K562 (cell line): ENCODE results near the gene ADCY5. TPM values are rescaled to one million over a fixed set of nuclear protein-coding genes. Genes with fewer than 3 reads are reported as not detected.

Experiments used
- ATAC-seq: fragments of 200-7000 bp; cut with Tn5 transposase; 3 replicates; pipeline ENCODE4 v1.9.1; 2020; ENCODE audit warnings: moderate library complexity
- BruUV-seq: library from RNA; stranded (reverse); fragments of 400-500 nt; replicated peaks from 2 replicates; lab custom pipeline; 2021; lab: Mats Ljungman, UMichigan
- CTCF ChIA-PET: fragments of 300-600 bp; formaldehyde crosslinking; extraction: SDS; loops from one replicate; lab custom pipeline; 2021; ENCODE audit warnings: low intra/inter-chr PET ratio; lab: Yijun Ruan, JAX
- POLR2A ChIA-PET: fragments of 300-600, 350-650 bp; sonication (Branson Sonifier 250); formaldehyde crosslinking; extraction: SDS; loops from one replicate; lab custom pipeline; 2021; ENCODE audit warnings: antibody characterized with exemption, inconsistent platforms; lab: Yijun Ruan, JAX
- DNase-seq, 4 experiments: peaks; one replicate each; pipeline versions ENCODE4 v3.0.0 to v3.0.0-alpha.2; 2011 to 2018; ENCODE audit warnings: low spot score in 3 of 4, mixed read lengths in 3 of 4; ENCODE audit errors: extremely low read depth in 1 of 4
- FAIRE-seq: peaks from 2 replicates; lab custom pipeline; 2011; peaks lifted over from hg19 to GRCh38; lab: Jason Lieb, UNC
- H2AFZ ChIP-seq: 2 replicates; pipeline ENCODE4 v1.6.0; 2011; ENCODE audit warnings: low read depth, low read length, control low read depth, inconsistent platforms
- H3K27ac ChIP-seq: fragments of 200-600 bp; 3 replicates; pipeline ENCODE4 v1.8.0; 2011; ENCODE audit warnings: low read depth, mild to moderate bottlenecking, control low read depth, inconsistent platforms, low read length, moderate library complexity, mixed read lengths; ENCODE audit errors: extremely low read depth
- H3K27me3 ChIP-seq, 2 experiments: fragments of 300-600 bp in 1 of 2; 2 replicates in 1 of 2; 3 replicates in 1 of 2; pipeline versions ENCODE4 v1.6.0 to v1.8.0; 2011; ENCODE audit warnings: inconsistent platforms in 2 of 2, low read length in 2 of 2, mild to moderate bottlenecking in 1 of 2, mixed read lengths in 1 of 2, moderate library complexity in 1 of 2; ENCODE audit not compliant: control insufficient read depth in 2 of 2, insufficient read depth in 2 of 2
- H3K36me3 ChIP-seq: fragments of 300-600 bp; 3 replicates; pipeline ENCODE4 v1.8.0; 2011; ENCODE audit warnings: mild to moderate bottlenecking, low read length, inconsistent platforms; ENCODE audit not compliant: control insufficient read depth, insufficient read depth
- H3K4me1 ChIP-seq, 2 experiments: fragments of 200-600 bp in 1 of 2; replicated peaks in 1 of 2; 2 replicates in 1 of 2; 3 replicates in 1 of 2; pipeline versions ENCODE4 v1.5.1 to v1.8.0; 2011; ENCODE audit warnings: inconsistent platforms in 2 of 2, low read length in 2 of 2, mild to moderate bottlenecking in 1 of 2, mixed read lengths in 1 of 2, moderate library complexity in 1 of 2; ENCODE audit not compliant: control insufficient read depth in 2 of 2, insufficient read depth in 2 of 2
- H3K4me2 ChIP-seq: 2 replicates; pipeline ENCODE4 v1.6.1; 2011; ENCODE audit warnings: low read length, control low read depth, inconsistent platforms, mixed read lengths; ENCODE audit not compliant: insufficient read depth
- H3K4me3 ChIP-seq: fragments of 200-600 bp; sonication (generic), shearing (Covaris generic); 2 replicates; pipeline ENCODE4 v1.5.1; 2016; ENCODE audit warnings: control low read depth, inconsistent platforms
- H3K79me2 ChIP-seq: fragments of 200-600 bp; 3 replicates; pipeline ENCODE4 v1.8.0; 2011; ENCODE audit warnings: low read length, inconsistent platforms; ENCODE audit not compliant: control insufficient read depth, insufficient read depth
- H3K9ac ChIP-seq, 2 experiments: 2 replicates each; pipeline versions ENCODE4 v1.6.0 to v1.6.1; 2011; ENCODE audit warnings: low read depth in 2 of 2, low read length in 2 of 2, control low read depth in 1 of 2, inconsistent platforms in 1 of 2, mild to moderate bottlenecking in 1 of 2, mixed read lengths in 1 of 2; ENCODE audit not compliant: insufficient read depth in 1 of 2
- H3K9me1 ChIP-seq: one replicate; pipeline ENCODE4 v1.6.0; 2011; ENCODE audit warnings: inconsistent platforms, mild to moderate bottlenecking, low read length, moderate library complexity; ENCODE audit not compliant: control insufficient read depth, insufficient read depth
- H3K9me3 ChIP-seq: replicated peaks from 2 replicates; pipeline ENCODE4 v1.5.1; 2011; ENCODE audit warnings: low read depth, low read length, inconsistent platforms; ENCODE audit not compliant: control insufficient read depth, insufficient read depth
- H4K20me1 ChIP-seq: replicated peaks from 2 replicates; pipeline ENCODE4 v1.6.1; 2011; ENCODE audit warnings: low read length, inconsistent platforms, mixed read lengths; ENCODE audit not compliant: control insufficient read depth, insufficient read depth
- DMBX1 ChIP-seq: fragments of 250-450 bp; sonication (Bioruptor Pico); IDR thresholded peaks from 2 replicates; pipeline ENCODE4 v1.8.0; 2022; ENCODE audit warnings: inconsistent platforms, mild to moderate bottlenecking, moderate library complexity, borderline replicate concordance
- HIVEP1 ChIP-seq: fragments of 250-450 bp; sonication (Bioruptor Pico); IDR thresholded peaks from 2 replicates; pipeline ENCODE4 v1.4.0; 2020; ENCODE audit warnings: mild to moderate bottlenecking
- MECOM ChIP-seq: fragments of 250-450 bp; sonication (Bioruptor Pico); IDR thresholded peaks from 2 replicates; pipeline ENCODE4 v1.8.0; 2022; ENCODE audit warnings: inconsistent platforms
- NRF1 ChIP-seq, 2 experiments: fragments of 450-650 bp; IDR thresholded peaks in 1 of 2; conservative IDR thresholded peaks in 1 of 2; 2 replicates each; pipeline ENCODE4 v1.6.1; 2014; ENCODE audit warnings: mild to moderate bottlenecking in 2 of 2
- ZKSCAN8 ChIP-seq: fragments of 200-800 bp; sonication (Bioruptor generic); IDR thresholded peaks from 2 replicates; pipeline ENCODE4 v1.6.1; 2016; ENCODE audit warnings: missing genetic modification characterization, missing compliant biosample characterization
- ZNF778 ChIP-seq: fragments of 450-650 bp; formaldehyde crosslinking; IDR thresholded peaks from 2 replicates; pipeline ENCODE4 v1.4.0; 2020; ENCODE audit warnings: mild to moderate bottlenecking, moderate library complexity
- WGBS: fragments of 100-300 bp; shearing (Covaris generic); methylation state at CpG from one replicate; pipeline ENCODE4 v1.1.6; 2016; ENCODE audit warnings: low coverage, mixed read lengths; ENCODE audit not compliant: insufficient coverage; ENCODE audit errors: missing lambda C conversion rate; 5-methylcytosine and 5-hydroxymethylcytosine counted together
- in situ Hi-C: fragments of 300-500 bp; cut with MboI; formaldehyde crosslinking; loops from 4 replicates; pipeline ENCODE4 v1.15.0; 2018; ENCODE audit warnings: inconsistent platforms, mixed read lengths
- intact Hi-C: fragments of 100-400 bp; cut with micrococcal nuclease; formaldehyde crosslinking; loops from 2 replicates; pipeline ENCODE4 v1.14.2; 2022
- polyA plus RNA-seq, 8 experiments: library from polyadenylated mRNA; depleted of rRNA in 4 of 8; stranded (reverse) in 5 of 8; unstranded in 3 of 8; fragments of >200 nt; fragmentation: Nextera tagmentation in 2 of 8; fragmentation: Illumina TruSeq in 1 of 8; extraction: Ambion mirVana in 2 of 8; extraction: Trizol in 1 of 8; gene quantifications; 2 replicates each; pipeline versions ENCODE4 v1.2.1 to v1.2.3, GENCODE V29; 2011 to 2014; ENCODE audit warnings: inconsistent platforms in 1 of 8, missing spikeins in 1 of 8
- total RNA-seq, 7 experiments: library from RNA; depleted of rRNA in 6 of 7; stranded (reverse); fragments of >200 nt in 6 of 7; fragmentation: Illumina TruSeq in 2 of 7; extraction: Trizol in 2 of 7; gene quantifications; 2 replicates each; pipeline versions ENCODE4 v1.2.1 to v1.2.3, GENCODE V29; 2011 to 2021; ENCODE audit warnings: low replicate concordance in 1 of 7
- TF ChIP-seq, protein P1 (sequence below): sonication (generic); formaldehyde crosslinking; IDR thresholded peaks from 2 replicates; pipeline ENCODE4 v1.9.0; 2022; ENCODE audit warnings: mild to moderate bottlenecking, missing genetic modification reagents

ADCY5 gene
- total and polyA plus RNA-seq, 9 of the 15 experiments (the other 6 are each of a cell fraction or from before 2014, with no cell fraction given), result under 0.01 TPM; not detected in 8

DNA sequence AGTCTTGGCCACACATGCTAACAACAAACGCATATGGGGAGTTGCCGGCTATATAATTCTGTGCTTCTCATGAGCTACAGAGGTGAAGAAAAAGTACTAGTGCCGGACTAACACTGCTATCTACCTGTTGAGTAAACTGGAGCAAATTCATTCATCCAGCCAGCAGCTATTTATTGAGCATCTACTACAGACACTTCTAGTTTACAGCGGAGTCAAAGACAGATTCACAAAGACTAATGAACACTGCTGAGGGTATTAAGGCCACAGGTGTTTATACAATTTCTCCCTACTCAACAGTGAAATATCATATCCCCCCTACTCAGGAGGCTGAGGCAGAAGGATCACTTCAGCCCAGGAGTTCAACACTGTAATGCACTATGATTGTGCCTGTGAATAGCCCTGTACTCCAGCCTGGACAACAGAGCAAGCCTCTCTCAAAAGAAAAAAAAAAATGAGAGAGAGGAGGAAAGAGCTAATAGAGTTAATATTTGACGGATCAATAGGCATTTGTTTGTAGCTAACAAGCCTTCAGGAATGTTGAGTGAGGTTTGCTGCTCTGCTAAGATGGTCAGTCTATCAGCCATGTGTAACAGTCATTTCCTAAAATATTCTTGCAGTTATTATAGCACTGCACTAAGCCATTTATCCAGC, 17.8 kb downstream of the ADCY5 start:
- Histone ChIP-seq H3K79me2 (no peaks in the 10 kb centered on the region), H3K9me1 (no peaks in the 10 kb centered on the region), H3K9me3 (no peaks in the 10 kb centered on the region), H2AFZ (no peak overlapping the region), H4K20me1 (no peaks in the 10 kb centered on the region), H3K4me3 (no peak overlapping the region), H3K4me1 (no peaks in the 10 kb centered on the region), H3K27ac (no peak overlapping the region), H3K36me3 (no peaks in the 10 kb centered on the region), H3K4me2 (no peak overlapping the region), H3K9ac (no peak overlapping the region), H3K27me3 (peaks cover 0 to 32% of the 10 kb centered on the region in 2 experiments; a peak in 3 of 5 replicates)
- intact Hi-C loops (no loop called here), in situ Hi-C loops (no loop called here)
- ATAC-seq, result no peak
- TF ChIP-seq MECOM (CRISPR knock-in tag) (no peak), ZKSCAN8 (CRISPR knock-in tag) (no peak), HIVEP1 (CRISPR knock-in tag) (no peak), ZNF778 (CRISPR knock-in tag) (no peak), NRF1 (conservative IDR thresholded peaks at IDR 0.05 in 1 of 2, IDR thresholded peaks at IDR 0.05 in 1 of 2) (no peak), DMBX1 (CRISPR knock-in tag) (no peak)
- TF ChIP-seq, protein P1, sequence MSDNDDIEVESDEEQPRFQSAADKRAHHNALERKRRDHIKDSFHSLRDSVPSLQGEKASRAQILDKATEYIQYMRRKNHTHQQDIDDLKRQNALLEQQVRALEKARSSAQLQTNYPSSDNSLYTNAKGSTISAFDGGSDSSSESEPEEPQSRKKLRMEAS, result no peak
- no peak for DNase-seq
- CTCF ChIA-PET, result no interaction called here
- BruUV-seq, result no TSS peak
- POLR2A ChIA-PET, result no interaction called here
- no peak for FAIRE-seq
- 4% methylated on average over 5 of the region's 5 CpGs for WGBS
